Endometrial microvascular endothelial cells (primary cell): ENCODE data around the gene LRRK2. TPM values are rescaled to one million over a fixed set of nuclear protein-coding genes. Genes with fewer than 3 reads are reported as not detected.

ENCODE experiments used
- in situ Hi-C: cut with HindIII; loops from 2 replicates; pipeline ENCODE4 v1.10.0; 2017; ENCODE audit warnings: low sequenced_read_pairs, low pct_unique_long_range_greater_than_20kb; ENCODE audit errors: inconsistent ontology term
- total RNA-seq: library from RNA; depleted of rRNA; stranded (reverse); fragments of >200 nt; gene quantifications from one replicate; pipeline ENCODE4 v1.2.3, GENCODE V29; 2015; ENCODE audit errors: inconsistent ontology term

The LRRK2 gene
- total RNA-seq, 1 donor from 2014 or later, result 2.2 TPM

DNA sequence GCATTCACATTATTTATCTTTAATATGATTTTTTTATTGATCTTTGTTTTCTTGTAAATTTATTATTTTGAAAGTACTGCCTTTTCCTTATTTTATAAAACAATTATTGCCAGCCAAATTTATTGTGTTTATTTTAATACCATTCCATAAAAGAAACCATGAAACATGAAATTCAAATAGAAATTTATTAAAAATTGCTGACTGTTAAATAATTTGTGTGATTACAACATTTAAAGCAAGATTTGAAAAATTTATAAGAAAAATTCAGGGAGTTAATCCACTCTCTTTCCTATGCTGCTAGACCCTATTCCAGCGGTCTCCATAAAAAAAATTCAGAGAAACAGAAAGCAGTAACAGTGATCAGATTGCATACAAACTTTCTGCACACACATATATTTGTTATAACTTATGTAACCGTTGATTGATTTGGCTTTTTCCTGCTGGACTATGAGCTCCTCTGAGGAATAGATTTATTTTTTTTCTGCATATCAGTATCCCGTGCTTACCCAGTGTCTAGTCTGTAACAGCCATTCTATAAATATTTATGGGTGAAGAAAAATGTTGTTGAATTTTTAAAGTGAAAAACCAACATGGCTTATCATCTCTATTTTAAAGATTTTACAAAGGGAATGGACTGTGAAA lies 68.1 kb downstream of the LRRK2 start:
- in situ Hi-C loops, result no loop called here

DNA sequence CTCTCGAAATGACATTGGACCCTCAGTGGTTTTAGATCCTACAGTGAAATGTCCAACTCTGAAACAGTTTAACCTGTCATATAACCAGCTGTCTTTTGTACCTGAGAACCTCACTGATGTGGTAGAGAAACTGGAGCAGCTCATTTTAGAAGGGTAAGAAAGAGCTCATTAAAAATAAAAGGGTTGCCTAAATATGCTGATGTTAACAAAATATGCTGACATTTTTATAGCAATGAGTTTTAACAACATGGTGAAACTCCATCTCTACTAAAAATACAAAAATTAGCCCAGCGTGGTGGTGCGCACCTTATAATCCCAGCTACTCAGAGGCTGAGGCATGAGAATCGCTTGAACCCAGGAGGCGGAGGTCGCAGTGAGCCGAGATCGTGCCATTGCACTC lies 73.5 kb downstream of the LRRK2 start:
- in situ Hi-C loops, result no loop called here

DNA sequence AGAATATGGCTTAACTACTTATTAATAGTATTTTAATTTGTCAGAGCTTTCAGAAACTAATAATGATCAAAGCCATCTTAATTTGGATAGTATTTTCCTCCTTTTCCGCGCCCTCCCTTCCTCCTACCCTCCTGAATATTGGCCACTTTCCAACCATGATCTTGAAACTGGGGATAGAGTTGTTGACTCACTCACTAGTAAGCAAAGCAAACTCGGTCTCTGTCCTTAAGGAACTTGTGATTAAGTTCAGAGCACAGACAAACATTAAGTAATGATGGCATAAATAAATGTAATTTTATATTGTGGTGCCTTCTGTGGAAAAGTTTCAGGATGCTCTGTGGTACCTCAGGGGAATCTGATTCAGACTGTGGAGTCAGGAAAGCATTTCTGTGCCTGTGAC lies 75.7 kb downstream of the LRRK2 start:
- in situ Hi-C loops, result no loop called here

DNA sequence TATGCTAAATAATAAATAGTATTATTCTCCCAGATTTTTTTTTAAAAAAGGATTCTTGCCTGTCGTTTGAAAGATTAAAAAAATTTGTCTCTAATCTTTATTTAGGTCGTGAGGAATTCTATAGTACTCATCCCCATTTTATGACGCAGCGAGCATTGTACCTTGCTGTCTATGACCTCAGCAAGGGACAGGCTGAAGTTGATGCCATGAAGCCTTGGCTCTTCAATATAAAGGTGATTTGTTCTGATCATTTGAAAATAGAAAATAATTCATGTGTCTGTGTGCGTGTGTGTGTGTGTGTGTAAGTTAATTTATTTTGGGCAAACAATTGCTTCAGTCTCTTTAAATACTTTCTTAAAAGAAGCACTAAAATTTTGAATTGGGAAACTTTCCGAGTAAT lies 84.2 kb downstream of the LRRK2 start:
- in situ Hi-C loops, result no loop called here

DNA sequence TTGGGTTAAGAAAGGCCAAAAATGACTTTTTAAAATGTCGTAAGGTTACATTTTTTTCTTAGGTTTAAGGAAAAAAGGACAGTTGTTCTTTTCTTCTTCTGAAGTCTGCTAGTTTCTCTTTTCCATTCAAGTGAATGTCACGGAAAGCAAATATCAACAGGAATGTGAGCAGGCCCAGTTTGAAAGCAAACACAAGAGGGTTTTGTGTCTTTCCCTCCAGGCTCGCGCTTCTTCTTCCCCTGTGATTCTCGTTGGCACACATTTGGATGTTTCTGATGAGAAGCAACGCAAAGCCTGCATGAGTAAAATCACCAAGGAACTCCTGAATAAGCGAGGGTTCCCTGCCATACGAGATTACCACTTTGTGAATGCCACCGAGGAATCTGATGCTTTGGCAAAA lies 85.4 kb downstream of the LRRK2 start:
- in situ Hi-C loops, result no loop called here

DNA sequence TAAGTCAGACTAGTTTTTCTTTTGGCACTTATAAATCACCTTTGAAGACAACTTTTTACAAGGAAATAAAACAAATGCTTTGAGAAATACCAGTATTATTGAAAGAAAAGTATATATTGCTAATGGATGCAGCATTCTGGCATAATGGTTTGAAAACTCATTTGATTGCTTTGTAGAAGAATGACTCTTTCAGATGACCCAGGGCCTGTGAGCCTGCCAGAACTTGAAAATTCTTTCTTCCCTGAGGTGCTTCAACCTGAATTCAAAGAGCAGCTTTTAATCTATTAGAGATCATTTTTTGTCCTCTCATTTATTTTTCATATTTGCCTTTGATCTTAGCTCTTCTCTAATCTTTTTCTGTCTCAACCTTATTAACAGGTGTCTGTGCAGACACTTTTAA lies 87.4 kb downstream of the LRRK2 start:
- in situ Hi-C loops, result no loop called here

DNA sequence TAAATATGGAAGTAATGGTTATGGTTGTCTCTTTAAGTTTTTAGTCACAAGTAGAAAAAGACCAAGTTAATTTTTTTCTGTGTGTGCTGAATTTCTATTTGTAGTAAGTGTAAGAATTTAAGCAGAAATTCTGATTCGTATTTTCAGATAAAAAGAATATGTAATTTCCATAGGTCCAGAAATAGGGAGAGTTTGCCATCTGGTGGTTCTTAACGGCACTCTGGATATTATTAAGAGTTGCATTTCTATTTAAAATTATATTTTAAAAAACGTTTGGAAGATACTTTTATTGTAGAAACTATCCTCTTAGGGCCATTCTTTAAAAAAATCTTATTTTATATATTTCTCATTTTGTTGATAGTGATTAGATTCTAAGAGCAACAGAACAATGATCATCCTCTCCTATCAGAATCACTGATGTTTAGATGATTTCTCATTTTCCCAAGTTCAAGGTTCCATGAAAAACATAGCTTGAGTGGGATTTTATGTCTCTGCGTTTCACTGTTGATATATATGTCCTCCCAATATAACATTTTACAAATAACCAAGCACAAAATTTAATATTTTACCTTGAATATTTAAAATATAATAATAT lies 88.3 kb downstream of the LRRK2 start:
- in situ Hi-C loops, result no loop called here

DNA sequence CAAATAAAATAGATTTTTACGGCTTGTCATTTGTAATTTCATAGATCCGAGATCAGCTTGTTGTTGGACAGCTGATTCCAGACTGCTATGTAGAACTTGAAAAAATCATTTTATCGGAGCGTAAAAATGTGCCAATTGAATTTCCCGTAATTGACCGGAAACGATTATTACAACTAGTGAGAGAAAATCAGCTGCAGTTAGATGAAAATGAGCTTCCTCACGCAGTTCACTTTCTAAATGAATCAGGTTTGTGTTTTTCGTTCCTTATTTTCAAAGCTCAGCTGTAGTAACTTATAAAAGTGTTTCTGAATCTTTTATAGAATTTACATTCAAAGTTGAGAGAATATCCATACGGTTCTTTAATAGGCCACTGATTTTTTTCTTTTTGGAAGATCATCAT lies 89.1 kb downstream of the LRRK2 start:
- in situ Hi-C loops, result no loop called here

DNA sequence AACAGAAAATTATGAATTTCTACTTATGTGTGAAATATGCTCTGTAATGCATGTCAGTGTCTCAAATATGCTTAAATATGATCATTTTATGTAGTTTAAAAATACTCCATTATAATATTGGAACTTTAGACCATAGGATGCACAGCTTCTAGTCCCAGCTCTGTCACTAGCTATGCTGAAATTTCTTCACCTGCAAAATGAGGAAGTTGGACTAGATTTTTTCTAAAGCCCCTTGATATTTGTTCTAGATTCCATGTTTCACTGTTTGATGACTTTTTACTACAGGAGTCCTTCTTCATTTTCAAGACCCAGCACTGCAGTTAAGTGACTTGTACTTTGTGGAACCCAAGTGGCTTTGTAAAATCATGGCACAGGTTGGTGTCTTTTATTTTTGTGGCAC lies 90.1 kb downstream of the LRRK2 start:
- in situ Hi-C loops, result no loop called here

DNA sequence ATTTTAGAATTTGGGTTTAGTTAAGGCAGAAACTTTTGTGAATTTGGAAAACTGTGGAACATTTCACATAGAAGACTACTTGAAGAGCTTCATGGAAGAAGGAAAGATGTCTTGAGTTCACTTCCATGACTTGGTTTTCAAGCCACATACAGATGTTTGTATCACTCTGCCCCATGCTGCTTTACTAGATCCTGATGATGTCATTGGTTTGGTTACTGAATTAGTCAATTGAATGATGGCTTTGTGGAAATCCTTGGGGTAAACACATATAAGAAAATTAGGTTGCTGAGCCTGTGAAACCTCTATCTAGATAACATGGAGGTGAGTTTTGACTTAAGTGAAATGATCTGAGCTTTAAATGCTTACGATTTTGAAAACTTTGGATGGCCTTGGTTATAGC lies 90.6 kb downstream of the LRRK2 start:
- in situ Hi-C loops, result no loop called here

DNA sequence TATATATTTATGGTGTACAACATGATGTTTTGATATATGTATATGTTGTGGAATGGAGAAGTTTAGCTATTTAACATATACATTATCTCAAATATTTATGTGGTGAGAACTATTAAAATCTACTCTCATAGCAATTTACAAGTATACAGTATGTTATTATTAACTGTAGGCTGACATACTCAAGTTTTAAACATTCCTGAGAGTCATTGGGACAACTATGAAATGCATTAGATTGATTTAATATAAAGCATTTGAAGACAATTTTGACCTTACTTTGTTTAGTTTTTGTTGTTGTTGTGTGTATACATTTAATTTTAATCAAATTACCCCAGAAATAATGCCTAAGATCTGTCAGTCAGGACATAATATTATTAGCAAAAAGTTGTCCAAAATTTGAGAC lies 99.5 kb downstream of the LRRK2 start:
- in situ Hi-C loops, result no loop called here

DNA sequence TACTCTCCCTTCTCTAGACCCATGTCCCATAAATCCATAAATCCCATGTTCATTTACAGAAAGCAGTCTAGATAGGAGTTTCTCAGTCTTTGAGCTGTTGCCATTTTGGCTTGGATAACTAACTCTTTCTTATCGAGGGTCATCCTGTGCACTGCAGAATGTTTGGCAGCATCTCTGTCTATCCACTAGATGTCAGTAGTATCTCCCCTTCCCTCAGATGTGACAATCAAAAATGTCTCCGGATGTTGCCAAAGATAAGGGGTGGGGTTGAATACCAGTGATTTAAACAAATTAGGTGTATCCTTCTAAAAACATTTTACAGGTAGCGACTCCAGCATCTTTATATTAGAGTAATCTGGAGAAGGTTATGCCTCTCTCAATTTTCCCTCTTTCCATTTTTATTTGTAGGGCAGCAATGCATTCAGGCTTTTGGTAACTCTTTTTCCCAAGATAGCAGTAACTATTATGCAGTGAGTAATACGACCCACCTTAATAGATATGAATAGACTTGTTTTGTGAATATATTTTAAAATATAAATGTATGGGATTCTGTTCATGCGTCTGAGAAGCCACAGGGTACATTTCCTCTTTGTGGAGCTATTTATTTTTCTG lies 100.7 kb downstream of the LRRK2 start:
- in situ Hi-C loops, result no loop called here

DNA sequence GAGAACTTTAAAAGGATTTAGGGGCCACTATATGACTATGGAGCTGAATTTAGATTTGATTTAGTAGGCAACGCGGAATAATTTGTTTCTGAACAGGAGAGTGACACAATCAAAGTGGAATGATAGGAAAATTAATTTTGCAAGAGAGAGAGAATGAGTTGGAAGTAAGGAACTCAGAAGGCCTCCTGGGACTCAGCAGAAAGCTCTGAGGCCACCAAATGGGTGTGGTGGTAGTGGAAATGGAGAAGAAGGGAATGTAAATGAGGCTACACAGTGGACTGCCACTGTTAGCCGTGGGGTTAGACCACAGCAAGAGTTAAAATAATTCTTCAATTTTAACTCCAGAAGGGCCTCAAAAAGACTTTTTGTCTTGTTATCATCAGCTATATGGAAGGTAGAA lies 102.7 kb downstream of the LRRK2 start:
- in situ Hi-C loops, result no loop called here

DNA sequence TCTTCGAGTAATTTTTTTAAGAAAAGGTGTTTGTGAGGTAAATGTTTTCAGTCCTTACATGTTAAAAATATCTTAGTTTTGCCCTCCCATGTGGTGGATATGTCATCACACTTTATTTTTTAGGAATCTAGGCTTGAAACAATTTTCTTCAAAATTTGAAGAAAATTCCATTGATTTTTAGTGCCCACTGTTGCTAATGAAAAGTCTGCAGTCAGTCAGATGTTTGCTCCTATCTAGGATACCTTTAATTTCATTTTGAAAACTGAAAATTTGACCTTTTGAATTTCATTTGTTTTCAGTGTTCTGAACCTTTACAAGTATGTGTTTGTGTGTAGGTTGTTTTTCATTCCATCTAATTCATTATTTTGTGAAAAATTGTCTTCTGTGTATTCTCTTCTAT lies 105.4 kb downstream of the LRRK2 start:
- in situ Hi-C loops, result no loop called here

DNA sequence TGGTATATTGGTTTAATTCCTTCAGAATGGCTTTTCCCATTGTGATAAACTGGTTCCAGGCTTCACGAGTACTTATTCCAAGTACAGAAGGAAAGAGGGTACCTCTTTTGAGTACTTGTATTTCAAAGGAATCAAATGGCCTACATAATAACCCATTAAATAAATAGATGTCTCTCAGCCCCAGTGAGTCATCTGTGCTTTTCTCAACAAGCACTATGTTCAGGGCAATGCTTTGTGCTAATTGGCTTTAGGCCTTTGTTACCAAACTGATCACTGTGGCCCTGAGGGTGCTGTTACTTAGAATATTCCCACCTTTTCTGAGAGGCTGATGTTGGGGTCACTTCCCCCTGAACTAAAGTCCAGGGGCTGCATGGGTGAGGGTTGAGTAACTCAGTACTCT lies 107.1 kb downstream of the LRRK2 start:
- in situ Hi-C loops, result no loop called here

DNA sequence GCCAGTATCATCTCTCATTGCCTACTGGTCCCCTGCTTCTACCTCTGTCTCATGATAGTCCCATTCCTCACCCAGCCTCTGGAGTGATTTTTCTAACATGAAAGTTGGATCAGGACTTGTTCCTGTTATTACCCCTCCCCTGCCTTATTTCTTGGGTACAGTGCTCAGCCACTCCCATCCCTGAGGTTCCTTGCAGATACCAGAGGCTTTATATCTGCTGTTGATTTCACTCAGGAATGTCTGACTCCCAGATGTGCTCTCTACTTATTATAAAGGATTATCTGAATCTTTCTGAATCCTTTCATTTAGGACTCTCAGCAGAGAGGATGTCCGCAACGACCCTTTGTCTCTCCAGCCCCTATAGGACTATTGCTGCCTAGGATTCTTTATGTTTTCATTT lies 111.2 kb downstream of the LRRK2 start:
- in situ Hi-C loops, result no loop called here

DNA sequence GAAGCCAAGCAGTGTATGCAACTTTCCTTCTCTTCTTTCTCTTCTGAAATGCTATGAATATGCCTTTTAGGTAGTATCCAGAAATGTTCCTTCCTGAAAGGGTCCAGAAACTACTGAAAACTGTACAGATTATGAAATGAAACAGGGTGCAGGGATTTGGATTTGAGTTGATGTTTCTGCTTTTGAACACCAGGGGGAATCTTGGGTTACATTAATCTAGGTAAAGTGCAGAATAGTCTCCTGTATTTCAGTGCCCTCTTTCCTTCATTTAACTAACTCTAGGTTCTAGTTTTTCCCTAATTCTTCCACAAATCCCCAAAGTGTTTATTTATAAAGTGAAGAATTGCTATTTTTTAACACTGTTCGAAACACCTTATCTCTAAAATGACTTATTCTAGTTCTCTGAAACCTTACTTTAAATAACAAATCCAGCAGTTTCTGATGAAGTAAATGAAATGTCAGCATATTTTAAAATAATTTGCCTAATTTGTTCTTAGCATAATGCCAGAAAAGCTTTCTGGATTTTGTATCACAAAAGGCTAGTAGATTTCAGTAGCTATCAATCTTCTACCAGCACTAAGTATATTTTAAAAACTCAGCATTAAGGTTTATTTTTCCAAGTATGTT lies 111.9 kb downstream of the LRRK2 start:
- in situ Hi-C loops, result no loop called here

DNA sequence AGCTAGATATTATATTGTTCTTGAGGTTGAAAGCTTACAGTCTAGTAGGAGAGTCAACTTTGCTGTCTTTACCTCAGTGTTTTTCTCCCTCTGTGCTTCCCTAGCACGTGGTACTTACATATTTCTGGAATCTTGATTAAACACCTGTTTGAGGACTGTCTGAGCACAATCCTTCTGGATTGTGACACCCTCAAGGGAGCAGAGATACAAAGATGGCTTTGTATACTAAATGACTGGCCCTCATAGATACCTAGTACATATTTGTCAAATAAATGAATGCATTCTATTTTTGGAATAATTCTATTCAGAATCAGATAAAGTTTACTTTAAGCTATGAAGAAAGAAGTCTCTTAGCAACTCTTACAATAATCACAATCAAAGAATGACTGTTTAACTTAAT lies 113.3 kb downstream of the LRRK2 start:
- in situ Hi-C loops, result no loop called here

DNA sequence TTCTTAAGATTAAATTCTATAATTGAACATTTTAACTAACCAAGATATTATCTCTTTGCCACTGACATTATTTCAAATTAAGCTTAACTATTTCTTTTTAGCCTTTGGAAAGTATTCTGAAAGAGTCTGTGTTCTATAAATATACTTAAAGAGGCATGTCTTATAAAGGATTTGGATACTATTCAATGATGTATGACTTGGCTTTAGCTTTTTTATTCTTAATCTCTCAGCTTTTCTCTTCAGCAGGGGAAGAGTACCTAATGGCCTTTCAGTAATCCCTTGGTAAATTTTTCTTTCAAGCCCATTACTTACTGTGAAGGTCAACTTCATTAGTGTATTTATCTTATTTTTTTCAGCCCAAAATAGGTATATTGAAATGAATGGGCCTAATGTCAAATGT lies 113.8 kb downstream of the LRRK2 start:
- in situ Hi-C loops, result no loop called here

DNA sequence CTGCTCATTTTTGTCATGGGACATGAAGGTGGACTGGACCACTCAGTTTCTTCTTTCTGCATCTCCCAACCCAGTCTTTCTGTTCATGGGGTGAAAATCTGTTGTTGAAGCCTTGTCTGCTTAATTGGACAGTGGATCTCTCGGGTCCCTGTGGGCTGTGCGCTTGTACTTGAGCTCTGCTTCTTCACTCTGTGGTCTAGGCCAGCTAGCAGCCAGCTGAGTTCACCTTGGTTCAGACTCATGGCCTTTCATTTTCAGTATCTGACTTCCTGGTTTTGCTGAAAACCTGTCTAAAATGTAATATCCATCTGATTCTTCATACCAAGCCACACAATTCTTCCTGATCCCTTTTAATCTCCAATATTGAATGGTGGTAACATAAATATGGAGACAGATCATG lies 117.2 kb downstream of the LRRK2 start:
- in situ Hi-C loops, result no loop called here
